ENCODE data around the gene MXD4.

MXD4 gene

DNA sequence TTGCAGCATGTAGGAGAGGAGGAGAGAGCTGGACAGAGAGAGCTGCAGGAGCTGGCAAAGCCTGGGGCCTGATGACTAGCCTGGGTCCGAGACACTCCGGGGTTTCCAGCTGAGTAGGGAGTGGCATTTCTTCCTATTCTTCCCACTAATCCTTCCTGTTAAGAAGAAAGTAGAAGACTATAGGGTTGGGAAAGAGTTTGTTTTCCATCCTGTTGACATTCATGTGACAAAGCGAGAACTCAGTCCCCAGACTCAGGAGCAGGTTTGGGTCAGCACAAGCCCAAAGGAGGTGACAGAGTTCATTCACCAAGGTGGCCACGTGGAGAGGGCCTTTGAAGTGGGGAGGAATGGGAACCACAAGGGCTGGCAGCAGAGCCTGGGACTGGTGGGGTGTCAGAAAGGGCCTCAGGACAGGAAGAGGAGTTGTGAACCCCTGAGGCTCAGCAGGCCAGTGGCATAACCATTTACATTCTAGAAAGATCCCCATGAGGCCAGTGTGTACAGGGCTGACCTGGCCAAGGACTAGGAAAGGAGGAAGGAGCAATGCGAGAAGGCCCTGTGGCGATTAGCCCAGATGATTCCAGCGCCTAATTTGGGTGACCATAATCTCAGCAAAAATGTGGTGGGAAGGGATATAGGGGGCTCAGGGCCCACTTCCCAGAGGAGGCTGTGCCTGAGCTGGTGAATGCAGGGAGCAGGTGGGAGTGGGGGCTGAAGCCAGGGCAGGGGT is 16.7 kb downstream of the MXD4 start:
- no peak overlapping the region for H3K4me3 ChIP-seq (ENCODE audit: low read length)
- peak; percentile 35 for DNase-seq (ENCODE audit: low read depth)
- TF ChIP-seq, protein P1, sequence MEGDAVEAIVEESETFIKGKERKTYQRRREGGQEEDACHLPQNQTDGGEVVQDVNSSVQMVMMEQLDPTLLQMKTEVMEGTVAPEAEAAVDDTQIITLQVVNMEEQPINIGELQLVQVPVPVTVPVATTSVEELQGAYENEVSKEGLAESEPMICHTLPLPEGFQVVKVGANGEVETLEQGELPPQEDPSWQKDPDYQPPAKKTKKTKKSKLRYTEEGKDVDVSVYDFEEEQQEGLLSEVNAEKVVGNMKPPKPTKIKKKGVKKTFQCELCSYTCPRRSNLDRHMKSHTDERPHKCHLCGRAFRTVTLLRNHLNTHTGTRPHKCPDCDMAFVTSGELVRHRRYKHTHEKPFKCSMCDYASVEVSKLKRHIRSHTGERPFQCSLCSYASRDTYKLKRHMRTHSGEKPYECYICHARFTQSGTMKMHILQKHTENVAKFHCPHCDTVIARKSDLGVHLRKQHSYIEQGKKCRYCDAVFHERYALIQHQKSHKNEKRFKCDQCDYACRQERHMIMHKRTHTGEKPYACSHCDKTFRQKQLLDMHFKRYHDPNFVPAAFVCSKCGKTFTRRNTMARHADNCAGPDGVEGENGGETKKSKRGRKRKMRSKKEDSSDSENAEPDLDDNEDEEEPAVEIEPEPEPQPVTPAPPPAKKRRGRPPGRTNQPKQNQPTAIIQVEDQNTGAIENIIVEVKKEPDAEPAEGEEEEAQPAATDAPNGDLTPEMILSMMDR (IDR thresholded peaks at IDR 0.05; ENCODE audit: insufficient read depth, low read depth, low read length, missing control alignments) = no peak

DNA sequence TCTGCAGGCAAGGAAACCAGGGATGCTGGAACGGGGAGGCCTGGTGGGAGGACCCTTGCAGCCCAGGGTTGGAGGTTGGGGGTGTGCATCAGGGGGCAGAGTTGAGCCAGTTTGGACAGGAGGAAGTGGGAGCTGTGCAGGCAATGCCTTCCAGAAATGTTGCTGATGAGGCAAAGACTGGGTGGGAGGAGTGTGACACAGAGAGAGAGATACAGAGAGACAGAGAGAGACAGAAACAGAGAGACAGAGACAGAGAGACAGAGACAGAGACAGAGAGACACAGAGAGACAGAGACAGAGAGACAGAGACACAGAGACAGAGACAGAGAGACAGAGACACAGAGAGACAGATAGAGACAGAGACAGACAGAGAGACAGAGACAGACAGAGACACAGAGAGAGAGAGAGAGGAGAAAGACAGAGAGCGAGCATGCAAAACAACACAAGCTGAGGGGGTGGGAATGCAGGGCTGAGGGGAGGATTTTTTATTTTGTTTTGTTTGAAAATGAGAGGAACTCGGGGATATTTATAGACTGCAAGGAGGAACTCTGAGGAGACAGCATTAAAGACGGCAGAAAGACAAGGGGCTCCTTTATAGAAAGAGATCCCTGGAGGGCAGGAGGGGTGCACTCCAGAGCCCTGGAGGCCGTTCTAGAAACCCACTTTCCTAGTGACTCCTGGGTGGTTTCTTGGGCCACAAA is 18.1 kb downstream of the MXD4 start:
- DNase-seq (ENCODE audit: low read depth) = no peak
- TF ChIP-seq, protein P1 (IDR thresholded peaks at IDR 0.05; ENCODE audit: insufficient read depth, low read depth, low read length, missing control alignments) = no peak
- H3K4me3 ChIP-seq (ENCODE audit: low read length) = no peak overlapping the region

DNA sequence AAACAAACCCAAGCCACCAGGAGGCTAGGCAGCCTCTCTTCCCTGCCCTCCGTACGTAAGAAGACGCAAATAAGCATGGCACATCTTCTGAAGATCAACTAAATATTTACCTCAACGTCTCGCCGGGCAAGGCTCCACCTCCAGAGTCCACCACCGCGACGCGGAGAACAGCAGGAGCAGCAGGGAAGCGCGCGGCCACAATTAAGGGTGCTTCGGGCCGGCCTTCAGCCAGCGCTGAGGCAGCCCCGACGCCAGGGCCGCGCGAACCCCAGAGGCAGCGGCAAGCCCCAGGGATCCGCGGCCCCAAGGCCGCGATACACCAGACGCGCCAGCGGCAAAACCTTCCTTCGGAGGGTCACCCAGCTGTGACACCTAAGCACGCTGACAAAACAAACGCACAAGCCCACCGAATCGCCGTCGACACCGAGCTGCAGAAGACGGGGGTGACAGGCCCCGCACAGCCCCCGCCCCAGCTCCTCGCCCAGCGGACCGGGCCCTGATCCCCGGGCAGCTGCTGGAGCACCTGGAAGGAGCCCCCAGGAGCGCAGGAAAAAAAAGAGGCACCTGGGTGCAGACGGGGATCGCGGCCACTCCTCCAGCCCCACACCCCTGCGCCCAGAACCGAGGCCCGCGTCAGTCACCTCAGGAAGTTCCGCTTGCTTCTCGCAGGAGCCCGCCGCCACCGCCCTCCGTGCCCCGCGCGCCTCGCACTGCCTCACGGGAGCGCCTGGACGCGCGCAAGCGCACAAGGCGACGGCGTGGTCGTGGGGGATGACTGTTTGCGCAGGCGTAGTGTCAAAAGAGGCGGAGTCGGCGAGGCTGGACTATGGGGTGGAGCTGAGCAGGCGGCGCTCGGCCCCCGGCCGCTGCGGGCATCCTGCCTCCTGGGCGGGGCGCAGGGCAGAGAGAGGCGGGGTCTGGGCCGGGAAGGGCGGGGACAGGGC is 20.2 kb downstream of the MXD4 start, which contains the start of the genes HAUS3 and POLN:
TSS of gene HAUS3 (minus strand) at position 712 of the 944 bp plus-strand sequence. CDS start 1,175 bp downstream, outside the sequence.
TSS of gene POLN (minus strand) at position 712 of the 944 bp plus-strand sequence. CDS start 12,890 bp downstream, outside the sequence.
- peak within 1 kb of the TSS; percentile 88 for H3K4me3 ChIP-seq (ENCODE audit: low read length)
- TF ChIP-seq, protein P1 (IDR thresholded peaks at IDR 0.05; ENCODE audit: insufficient read depth, low read depth, low read length, missing control alignments) = no peak
- DNase-seq (ENCODE audit: low read depth) = peak; percentile 99

DNA sequence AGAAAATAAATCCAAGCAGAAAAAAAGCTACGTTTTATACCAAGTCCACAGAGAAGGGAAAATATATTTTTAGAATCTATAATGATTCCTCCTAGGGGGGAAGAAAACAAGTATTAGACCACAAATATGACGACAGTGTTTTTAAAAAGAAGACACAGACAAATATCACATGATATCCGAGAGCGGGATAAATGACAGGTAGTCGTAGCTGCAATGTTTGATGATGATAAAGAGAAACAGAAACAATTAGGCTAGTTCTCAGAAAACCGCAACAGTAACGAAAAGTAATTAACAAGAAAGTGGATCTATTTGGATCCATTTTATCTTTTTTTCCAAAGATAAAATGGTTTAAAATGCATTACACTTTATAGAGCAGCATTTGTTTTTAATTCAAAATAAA is 20.9 kb downstream of the MXD4 start:
- peak overlapping the region; percentile 88 for H3K4me3 ChIP-seq (ENCODE audit: low read length)
- TF ChIP-seq, protein P1 (IDR thresholded peaks at IDR 0.05; ENCODE audit: insufficient read depth, low read depth, low read length, missing control alignments) = no peak
- no peak for DNase-seq (ENCODE audit: low read depth)

- DNase-seq (ENCODE audit: low read depth) = no peak
- TF ChIP-seq, protein P1 (IDR thresholded peaks at IDR 0.05; ENCODE audit: insufficient read depth, low read depth, low read length, missing control alignments) = no peak
- no peak overlapping the region for H3K4me3 ChIP-seq (ENCODE audit: low read length)
These were observed 24.8 kb downstream of the MXD4 start for GRCh38 chr4:2236944-2237666.

DNA sequence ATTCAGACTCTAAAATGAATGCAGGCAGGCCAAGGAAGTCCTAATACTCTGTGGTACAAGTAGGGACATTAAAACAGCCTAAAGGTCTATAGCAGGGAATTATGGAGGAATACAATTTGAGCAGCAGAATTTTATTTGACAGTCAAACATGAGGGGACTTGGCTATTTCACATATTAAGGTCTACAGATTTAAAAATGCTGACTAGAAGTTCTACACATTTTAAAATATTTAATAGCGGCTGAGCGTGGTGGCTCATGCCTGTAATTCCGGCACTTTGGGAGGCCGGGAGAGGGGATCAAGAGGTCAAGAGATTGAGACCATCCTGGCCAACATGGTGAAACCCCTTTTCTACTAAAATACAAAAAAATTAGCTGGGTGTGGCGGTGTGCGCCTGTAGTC is 30.8 kb downstream of the MXD4 start:
- DNase-seq (ENCODE audit: low read depth) = no peak
- TF ChIP-seq, protein P1 (IDR thresholded peaks at IDR 0.05; ENCODE audit: insufficient read depth, low read depth, low read length, missing control alignments) = no peak
- no peak overlapping the region for H3K4me3 ChIP-seq (ENCODE audit: low read length)

All from epithelial cell of esophagus (primary cell).